ENCODE measurements around the gene CACFD1.
"Not testable (repeated sequence)": the region's sequence is repeated elsewhere in the genome, so short reads cannot be mapped to it uniquely, and the experiment has no call there.

Gene CACFD1

GRCh38 chr9:133440874-133441273 is 18.9 kb upstream of the CACFD1 start:
- no peak for DNase-seq

GRCh38 chr9:133441571-133441970 is 18.2 kb upstream of the CACFD1 start:
- DNase-seq: no peak

GRCh38 chr9:133443248-133443647 is 16.5 kb upstream of the CACFD1 start:
- DNase-seq: no peak

GRCh38 chr9:133443982-133444381 is 15.8 kb upstream of the CACFD1 start:
- no peak for DNase-seq

GRCh38 chr9:133445293-133445969 is 14.3 kb upstream of the CACFD1 start:
- DNase-seq: no peak

- no peak for DNase-seq
Measured at GRCh38 chr9:133448487-133448972, 11.2 kb upstream of the CACFD1 start.

- DNase-seq: no peak
Measured at GRCh38 chr9:133449760-133450159, 10.0 kb upstream of the CACFD1 start.

GRCh38 chr9:133451865-133452264 is 7.9 kb upstream of the CACFD1 start:
- DNase-seq: not testable (repeated sequence)

GRCh38 chr9:133452562-133452961 is 7.2 kb upstream of the CACFD1 start:
- DNase-seq: no peak

- DNase-seq: no peak
Measured at GRCh38 chr9:133453651-133454050, 6.1 kb upstream of the CACFD1 start.

- DNase-seq: no peak
Measured at GRCh38 chr9:133454325-133454724, 5.5 kb upstream of the CACFD1 start.

- no peak for DNase-seq
Measured at GRCh38 chr9:133454943-133455673, 4.7 kb upstream of the CACFD1 start.

GRCh38 chr9:133455936-133456335 is 3.8 kb upstream of the CACFD1 start:
- DNase-seq: no peak

- no peak for DNase-seq
Measured at GRCh38 chr9:133456409-133456808, 3.4 kb upstream of the CACFD1 start.

GRCh38 chr9:133457233-133457632 is 2.5 kb upstream of the CACFD1 start:
- DNase-seq: no peak

GRCh38 chr9:133457748-133458147 is 2.0 kb upstream of the CACFD1 start:
- DNase-seq: no peak

- DNase-seq: peak; percentile 50 to 79 (median 72)
Measured at GRCh38 chr9:133458643-133459312, 1.0 kb upstream of the CACFD1 start.

- peak in 1 of 4 experiments; percentile 37 for DNase-seq
Measured at GRCh38 chr9:133460405-133461175, 812 bp downstream of the CACFD1 start.

- DNase-seq: no peak
Measured at GRCh38 chr9:133461975-133462374, 2.2 kb downstream of the CACFD1 start.

- no peak for DNase-seq
Measured at GRCh38 chr9:133463234-133463863, 3.6 kb downstream of the CACFD1 start.

GRCh38 chr9:133463864-133464615 is 4.3 kb downstream of the CACFD1 start:
- DNase-seq: no peak
